K562 (cell line): ENCODE measurements around the gene C6orf15. TPM values are rescaled to one million over a fixed set of nuclear protein-coding genes. Genes with fewer than 3 reads are reported as not detected.

Source experiments
- C11orf30 ChIP-seq: fragments of 450-650 bp; IDR thresholded peaks from 2 replicates; pipeline ENCODE4 v1.6.1; 2016; ENCODE audit warnings: low read depth, mild to moderate bottlenecking
- CAMTA2 ChIP-seq: fragments of 250-450 bp; sonication (Bioruptor Pico); conservative IDR thresholded peaks from 2 replicates; pipeline ENCODE4 v1.5.1; 2022
- CBX3 ChIP-seq, 2 experiments: IDR thresholded peaks; 1 replicate in 1 of 2; 2 replicates in 1 of 2; pipeline ENCODE4 v1.6.1; 2012; ENCODE audit warnings: inconsistent platforms in 2 of 2, low read length in 2 of 2, borderline replicate concordance in 1 of 2, control low read depth in 1 of 2
- CC2D1A ChIP-seq: fragments of 450-650 bp; IDR thresholded peaks from 2 replicates; pipeline ENCODE4 v1.6.1; 2017; ENCODE audit warnings: mild to moderate bottlenecking
- CHD2 ChIP-seq: IDR thresholded peaks from 2 replicates; pipeline ENCODE4 v1.6.1; 2011; ENCODE audit warnings: low read depth, low read length
- CREB1 ChIP-seq, 2 experiments: sonication (generic) in 1 of 2; formaldehyde crosslinking in 1 of 2; IDR thresholded peaks; 2 replicates each; pipeline versions ENCODE4 v1.6.1 to v1.8.0; 2012 to 2022; ENCODE audit warnings: inconsistent platforms in 1 of 2, mild to moderate bottlenecking in 1 of 2, missing genetic modification reagents in 1 of 2, moderate library complexity in 1 of 2
- FOXJ3 ChIP-seq: sonication (generic); formaldehyde crosslinking; IDR thresholded peaks from 2 replicates; pipeline ENCODE4 v1.4.0; 2020; ENCODE audit warnings: mild to moderate bottlenecking, missing genetic modification reagents
- HDGF ChIP-seq: fragments of 450-650 bp; IDR thresholded peaks from 2 replicates; pipeline ENCODE4 v1.6.1; 2016
- HLTF ChIP-seq: fragments of 450-650 bp; IDR thresholded peaks from 2 replicates; pipeline ENCODE4 v1.6.1; 2016
- HNRNPUL1 ChIP-seq: fragments of 200-400 bp; formaldehyde crosslinking; IDR thresholded peaks from 2 replicates; pipeline ENCODE4 v1.6.1; 2017; ENCODE audit warnings: low read length
- JUN ChIP-seq, 2 experiments: sonication (generic) in 1 of 2; formaldehyde crosslinking in 1 of 2; IDR thresholded peaks; 2 replicates each; pipeline versions ENCODE4 v1.6.1 to v1.8.0; 2012 to 2022; ENCODE audit warnings: borderline replicate concordance in 2 of 2, mild to moderate bottlenecking in 2 of 2, improper control_type of control experiment in 1 of 2, low read depth in 1 of 2, low read length in 1 of 2, missing genetic modification reagents in 1 of 2
- MAFF ChIP-seq: IDR thresholded peaks from 2 replicates; pipeline ENCODE4 v1.6.1; 2012; ENCODE audit warnings: low read length, improper control_type of control experiment
- SOX6 ChIP-seq: fragments of 450-650 bp; IDR thresholded peaks from 2 replicates; pipeline ENCODE4 v1.6.1; 2014; ENCODE audit warnings: mild to moderate bottlenecking
- TAF1 ChIP-seq: IDR thresholded peaks from 2 replicates; pipeline ENCODE4 v1.6.1; 2011; ENCODE audit warnings: mild to moderate bottlenecking, low read length, moderate library complexity; ENCODE audit not compliant: insufficient read depth, control insufficient read depth, severe bottlenecking; ENCODE audit errors: extremely low read depth
- WHSC1 ChIP-seq: IDR thresholded peaks from one replicate; pipeline ENCODE4 v1.6.1; 2012; ENCODE audit warnings: low read length, control low read depth, inconsistent platforms
- YBX1 ChIP-seq: fragments of 450-650 bp; IDR thresholded peaks from 2 replicates; pipeline ENCODE4 v1.7.1; 2016; ENCODE audit warnings: mild to moderate bottlenecking
- polyA plus RNA-seq, 8 experiments: library from polyadenylated mRNA; depleted of rRNA in 4 of 8; stranded (reverse) in 5 of 8; unstranded in 3 of 8; fragments of >200 nt; fragmentation: Nextera tagmentation in 2 of 8; fragmentation: Illumina TruSeq in 1 of 8; extraction: Ambion mirVana in 2 of 8; extraction: Trizol in 1 of 8; gene quantifications; 2 replicates each; pipeline versions ENCODE4 v1.2.1 to v1.2.3, GENCODE V29; 2011 to 2014; ENCODE audit warnings: inconsistent platforms in 1 of 8, missing spikeins in 1 of 8
- total RNA-seq, 7 experiments: library from RNA; depleted of rRNA in 6 of 7; stranded (reverse); fragments of >200 nt in 6 of 7; fragmentation: Illumina TruSeq in 2 of 7; extraction: Trizol in 2 of 7; gene quantifications; 2 replicates each; pipeline versions ENCODE4 v1.2.1 to v1.2.3, GENCODE V29; 2011 to 2021; ENCODE audit warnings: low replicate concordance in 1 of 7
- TF ChIP-seq, protein P1 (sequence below): sonication (generic); formaldehyde crosslinking; IDR thresholded peaks from 2 replicates; pipeline ENCODE4 v1.8.0; 2022; ENCODE audit warnings: mild to moderate bottlenecking, missing genetic modification reagents
- TF ChIP-seq, protein P2 (sequence below): fragments of 450-650 bp; IDR thresholded peaks from 2 replicates; pipeline ENCODE4 v1.6.1; 2018; ENCODE audit not compliant: partially characterized antibody
- TF ChIP-seq, protein P3 (sequence below): sonication (generic); formaldehyde crosslinking; IDR thresholded peaks from 2 replicates; pipeline ENCODE4 v1.8.1; 2023; ENCODE audit warnings: mild to moderate bottlenecking, missing genetic modification reagents, moderate library complexity

C6orf15 gene
- total and polyA plus RNA-seq, 9 of the 15 experiments (the other 6 are each of a cell fraction or from before 2014, with no cell fraction given) = not detected

GRCh38 chr6:31158140-31158862, 45.9 kb upstream of the C6orf15 start, which contains the start of gene TCF19 (continued):
- TF ChIP-seq, protein P1, sequence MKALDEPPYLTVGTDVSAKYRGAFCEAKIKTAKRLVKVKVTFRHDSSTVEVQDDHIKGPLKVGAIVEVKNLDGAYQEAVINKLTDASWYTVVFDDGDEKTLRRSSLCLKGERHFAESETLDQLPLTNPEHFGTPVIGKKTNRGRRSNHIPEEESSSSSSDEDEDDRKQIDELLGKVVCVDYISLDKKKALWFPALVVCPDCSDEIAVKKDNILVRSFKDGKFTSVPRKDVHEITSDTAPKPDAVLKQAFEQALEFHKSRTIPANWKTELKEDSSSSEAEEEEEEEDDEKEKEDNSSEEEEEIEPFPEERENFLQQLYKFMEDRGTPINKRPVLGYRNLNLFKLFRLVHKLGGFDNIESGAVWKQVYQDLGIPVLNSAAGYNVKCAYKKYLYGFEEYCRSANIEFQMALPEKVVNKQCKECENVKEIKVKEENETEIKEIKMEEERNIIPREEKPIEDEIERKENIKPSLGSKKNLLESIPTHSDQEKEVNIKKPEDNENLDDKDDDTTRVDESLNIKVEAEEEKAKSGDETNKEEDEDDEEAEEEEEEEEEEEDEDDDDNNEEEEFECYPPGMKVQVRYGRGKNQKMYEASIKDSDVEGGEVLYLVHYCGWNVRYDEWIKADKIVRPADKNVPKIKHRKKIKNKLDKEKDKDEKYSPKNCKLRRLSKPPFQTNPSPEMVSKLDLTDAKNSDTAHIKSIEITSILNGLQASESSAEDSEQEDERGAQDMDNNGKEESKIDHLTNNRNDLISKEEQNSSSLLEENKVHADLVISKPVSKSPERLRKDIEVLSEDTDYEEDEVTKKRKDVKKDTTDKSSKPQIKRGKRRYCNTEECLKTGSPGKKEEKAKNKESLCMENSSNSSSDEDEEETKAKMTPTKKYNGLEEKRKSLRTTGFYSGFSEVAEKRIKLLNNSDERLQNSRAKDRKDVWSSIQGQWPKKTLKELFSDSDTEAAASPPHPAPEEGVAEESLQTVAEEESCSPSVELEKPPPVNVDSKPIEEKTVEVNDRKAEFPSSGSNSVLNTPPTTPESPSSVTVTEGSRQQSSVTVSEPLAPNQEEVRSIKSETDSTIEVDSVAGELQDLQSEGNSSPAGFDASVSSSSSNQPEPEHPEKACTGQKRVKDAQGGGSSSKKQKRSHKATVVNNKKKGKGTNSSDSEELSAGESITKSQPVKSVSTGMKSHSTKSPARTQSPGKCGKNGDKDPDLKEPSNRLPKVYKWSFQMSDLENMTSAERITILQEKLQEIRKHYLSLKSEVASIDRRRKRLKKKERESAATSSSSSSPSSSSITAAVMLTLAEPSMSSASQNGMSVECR (CRISPR knock-in tag) = peak; percentile 60
- TF ChIP-seq C11orf30 (peak; percentile 68; the same call in 1 of the 2 replicates), HLTF (0 out of 2 replicates have a peak, but pooled peaks have one; percentile 48), HDGF (no peak), CREB1 (IDR thresholded peaks at IDR 0.05) (peak; percentile 49), CREB1 (CRISPR knock-in tag; IDR thresholded peaks at IDR 0.05) (peak; percentile 76), CC2D1A (no peak), JUN (IDR thresholded peaks at IDR 0.05; ENCODE audit: borderline replicate concordance, low read depth, low read length) (peak; percentile 50; the same call in 1 of the 2 replicates), JUN (CRISPR knock-in tag; IDR thresholded peaks at IDR 0.05; ENCODE audit: borderline replicate concordance) (no peak), FOXJ3 (CRISPR knock-in tag) (no peak), SOX6 (peak; percentile 30; the same call in 1 of the 2 replicates), TAF1 (peak; percentile 78), CBX3 (IDR thresholded peaks at IDR 0.05; ENCODE audit: borderline replicate concordance in 1 of 2, low read length in 2 of 2) (no peak), YBX1 (no peak), MAFF (no peak), CHD2 (peak; percentile 91), WHSC1 (no peak), HNRNPUL1 (no peak), CAMTA2 (CRISPR knock-in tag) (no peak)
- TF ChIP-seq, protein P2, sequence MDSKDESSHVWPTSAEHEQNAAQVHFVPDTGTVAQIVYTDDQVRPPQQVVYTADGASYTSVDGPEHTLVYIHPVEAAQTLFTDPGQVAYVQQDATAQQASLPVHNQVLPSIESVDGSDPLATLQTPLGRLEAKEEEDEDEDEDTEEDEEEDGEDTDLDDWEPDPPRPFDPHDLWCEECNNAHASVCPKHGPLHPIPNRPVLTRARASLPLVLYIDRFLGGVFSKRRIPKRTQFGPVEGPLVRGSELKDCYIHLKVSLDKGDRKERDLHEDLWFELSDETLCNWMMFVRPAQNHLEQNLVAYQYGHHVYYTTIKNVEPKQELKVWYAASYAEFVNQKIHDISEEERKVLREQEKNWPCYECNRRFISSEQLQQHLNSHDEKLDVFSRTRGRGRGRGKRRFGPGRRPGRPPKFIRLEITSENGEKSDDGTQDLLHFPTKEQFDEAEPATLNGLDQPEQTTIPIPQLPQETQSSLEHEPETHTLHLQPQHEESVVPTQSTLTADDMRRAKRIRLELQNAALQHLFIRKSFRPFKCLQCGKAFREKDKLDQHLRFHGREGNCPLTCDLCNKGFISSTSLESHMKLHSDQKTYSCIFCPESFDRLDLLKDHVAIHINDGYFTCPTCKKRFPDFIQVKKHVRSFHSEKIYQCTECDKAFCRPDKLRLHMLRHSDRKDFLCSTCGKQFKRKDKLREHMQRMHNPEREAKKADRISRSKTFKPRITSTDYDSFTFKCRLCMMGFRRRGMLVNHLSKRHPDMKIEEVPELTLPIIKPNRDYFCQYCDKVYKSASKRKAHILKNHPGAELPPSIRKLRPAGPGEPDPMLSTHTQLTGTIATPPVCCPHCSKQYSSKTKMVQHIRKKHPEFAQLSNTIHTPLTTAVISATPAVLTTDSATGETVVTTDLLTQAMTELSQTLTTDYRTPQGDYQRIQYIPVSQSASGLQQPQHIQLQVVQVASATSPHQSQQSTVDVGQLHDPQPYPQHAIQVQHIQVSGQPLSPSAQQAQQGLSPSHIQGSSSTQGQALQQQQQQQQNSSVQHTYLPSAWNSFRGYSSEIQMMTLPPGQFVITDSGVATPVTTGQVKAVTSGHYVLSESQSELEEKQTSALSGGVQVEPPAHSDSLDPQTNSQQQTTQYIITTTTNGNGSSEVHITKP = peak; percentile 78
- TF ChIP-seq, protein P3, sequence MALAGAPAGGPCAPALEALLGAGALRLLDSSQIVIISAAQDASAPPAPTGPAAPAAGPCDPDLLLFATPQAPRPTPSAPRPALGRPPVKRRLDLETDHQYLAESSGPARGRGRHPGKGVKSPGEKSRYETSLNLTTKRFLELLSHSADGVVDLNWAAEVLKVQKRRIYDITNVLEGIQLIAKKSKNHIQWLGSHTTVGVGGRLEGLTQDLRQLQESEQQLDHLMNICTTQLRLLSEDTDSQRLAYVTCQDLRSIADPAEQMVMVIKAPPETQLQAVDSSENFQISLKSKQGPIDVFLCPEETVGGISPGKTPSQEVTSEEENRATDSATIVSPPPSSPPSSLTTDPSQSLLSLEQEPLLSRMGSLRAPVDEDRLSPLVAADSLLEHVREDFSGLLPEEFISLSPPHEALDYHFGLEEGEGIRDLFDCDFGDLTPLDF (CRISPR knock-in tag) = peak; percentile 96
